GM10847 (cell line): ENCODE measurements around the gene MACROD2.

Source experiments
- POLR2A ChIP-seq: IDR thresholded peaks from 2 replicates; pipeline ENCODE4 v1.6.1; 2011; ENCODE audit not compliant: insufficient read length; ENCODE audit errors: extremely low read depth

Gene MACROD2

DNA sequence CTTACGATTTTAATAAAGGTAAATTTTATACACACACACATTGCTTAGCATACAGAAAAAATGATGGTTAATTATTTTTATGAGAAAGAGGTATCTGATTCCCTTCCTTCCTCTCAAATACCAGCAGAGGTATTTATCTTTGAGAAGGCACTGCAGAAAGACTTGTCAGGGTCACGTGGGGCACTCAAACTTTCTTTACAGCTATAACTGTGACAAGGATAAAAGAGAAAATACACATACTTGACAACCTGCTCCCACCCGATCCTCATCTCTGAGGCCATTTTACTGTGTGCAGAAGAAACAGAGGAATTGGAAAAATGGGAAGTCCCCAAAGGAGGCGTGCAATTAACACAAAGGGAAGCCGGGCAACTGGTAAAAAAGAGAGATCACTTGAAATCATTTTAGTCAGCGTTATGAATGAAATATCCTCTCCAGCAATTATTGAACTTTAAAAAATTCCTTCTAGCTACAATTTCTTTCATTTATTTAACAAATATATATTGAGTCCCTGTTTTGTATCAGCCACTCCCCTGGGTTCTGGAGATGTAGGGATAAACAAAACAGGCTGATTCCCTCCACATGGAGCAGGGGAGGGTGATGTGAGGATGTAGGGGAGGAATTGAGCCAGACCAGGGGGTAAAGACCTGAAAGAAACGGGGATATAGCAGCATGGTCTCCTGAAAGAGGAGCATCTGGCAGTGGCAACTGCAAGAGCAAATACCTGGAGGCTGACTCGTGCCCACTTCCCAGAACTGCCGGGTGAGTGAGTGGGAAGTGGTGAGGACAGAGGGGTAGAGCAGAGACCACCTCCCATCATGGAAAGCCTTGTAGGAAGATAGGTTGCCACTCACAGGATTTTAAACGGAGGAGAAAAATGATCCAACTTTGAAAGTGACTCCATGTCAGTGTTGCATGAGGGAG lies 2067.6 kb downstream of the MACROD2 start:
- TF ChIP-seq POLR2A: no peak

GRCh38 chr20:16063881-16064280 lies 2068.6 kb downstream of the MACROD2 start:
- TF ChIP-seq POLR2A: no peak

DNA sequence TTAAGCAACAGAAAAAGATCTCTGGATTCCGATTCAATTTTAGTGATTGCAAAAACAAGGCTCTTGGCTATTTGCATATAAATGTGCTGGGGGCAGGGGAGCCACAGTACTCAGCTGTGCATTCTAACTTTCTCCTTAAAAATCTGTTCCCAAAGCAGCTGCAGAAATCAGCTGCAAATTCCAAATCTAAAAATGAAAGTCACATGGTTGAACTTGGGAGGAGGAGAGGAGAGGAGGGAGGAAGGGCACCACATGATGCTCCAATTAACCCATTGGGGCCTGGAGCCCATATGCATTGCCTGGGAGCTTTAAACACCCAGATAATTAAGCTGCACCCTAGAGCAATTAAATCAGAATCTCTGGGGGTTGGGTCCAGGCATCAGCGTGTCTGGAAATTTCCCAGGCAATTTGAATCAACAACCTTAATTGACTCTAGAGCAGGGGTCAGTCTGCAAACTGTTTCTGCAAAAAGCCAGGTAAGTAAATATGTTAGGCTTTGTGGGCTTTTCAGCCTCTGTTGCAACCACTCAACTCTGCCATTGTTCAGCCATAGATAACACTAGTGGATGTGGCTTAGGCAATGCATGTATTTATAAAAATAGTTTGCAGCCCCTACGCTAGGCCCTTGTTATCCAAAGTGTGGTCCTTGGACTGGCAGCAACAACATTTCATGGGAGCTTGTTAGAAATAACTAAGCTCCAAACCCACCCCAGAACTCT lies 2069.8 kb downstream of the MACROD2 start:
- no peak for TF ChIP-seq POLR2A

DNA sequence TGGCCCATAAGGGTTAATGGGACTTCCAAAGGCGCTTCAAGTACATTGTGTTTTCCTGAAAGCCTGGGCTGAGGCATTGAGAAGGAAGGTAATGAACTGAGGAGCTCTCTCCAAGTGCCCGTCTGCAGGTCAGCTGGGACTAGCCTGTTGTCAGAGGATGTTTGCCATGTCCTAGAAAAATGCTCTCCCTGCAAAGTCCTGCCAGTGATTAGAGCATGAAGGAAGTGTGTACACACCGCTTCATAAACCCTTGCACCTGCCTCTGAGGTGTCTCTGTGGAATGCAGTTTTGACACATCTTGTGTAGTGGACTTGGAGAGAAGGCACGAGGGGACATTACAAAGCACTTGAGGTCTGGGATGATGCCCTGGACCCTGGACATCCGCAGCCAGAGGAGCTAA lies 2071.3 kb downstream of the MACROD2 start:
- TF ChIP-seq POLR2A: no peak

DNA sequence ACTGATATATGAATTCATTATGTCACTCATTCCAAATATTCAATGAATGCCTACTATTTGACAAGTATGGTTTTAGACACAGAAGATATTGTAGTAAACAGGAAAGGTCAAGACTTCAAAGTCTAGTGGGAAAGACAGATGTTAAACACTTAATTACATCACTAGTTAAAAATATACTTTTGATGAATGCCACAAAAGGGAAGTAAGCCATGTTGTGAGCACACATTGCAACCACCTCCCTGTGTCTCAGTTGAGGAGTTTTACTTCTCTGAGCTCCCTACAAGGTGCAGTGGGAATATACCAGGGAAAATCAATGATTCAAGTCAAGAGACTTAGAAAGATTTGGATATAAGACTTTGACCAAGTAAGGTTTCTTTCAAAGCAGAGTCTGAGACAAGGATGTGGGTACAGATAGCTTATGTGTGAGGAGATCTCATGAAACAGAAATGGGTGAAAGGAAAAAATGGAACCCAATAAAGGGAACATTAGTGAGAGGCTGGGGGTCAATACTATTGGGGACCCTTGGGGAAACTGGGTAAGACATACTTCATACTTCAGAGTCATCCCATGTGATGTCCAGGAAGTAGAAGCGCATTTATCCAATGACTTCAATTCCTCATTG lies 2074.2 kb downstream of the MACROD2 start:
- TF ChIP-seq POLR2A: no peak

GRCh38 chr20:16072220-16072619 lies 2076.9 kb downstream of the MACROD2 start:
- no peak for TF ChIP-seq POLR2A

DNA sequence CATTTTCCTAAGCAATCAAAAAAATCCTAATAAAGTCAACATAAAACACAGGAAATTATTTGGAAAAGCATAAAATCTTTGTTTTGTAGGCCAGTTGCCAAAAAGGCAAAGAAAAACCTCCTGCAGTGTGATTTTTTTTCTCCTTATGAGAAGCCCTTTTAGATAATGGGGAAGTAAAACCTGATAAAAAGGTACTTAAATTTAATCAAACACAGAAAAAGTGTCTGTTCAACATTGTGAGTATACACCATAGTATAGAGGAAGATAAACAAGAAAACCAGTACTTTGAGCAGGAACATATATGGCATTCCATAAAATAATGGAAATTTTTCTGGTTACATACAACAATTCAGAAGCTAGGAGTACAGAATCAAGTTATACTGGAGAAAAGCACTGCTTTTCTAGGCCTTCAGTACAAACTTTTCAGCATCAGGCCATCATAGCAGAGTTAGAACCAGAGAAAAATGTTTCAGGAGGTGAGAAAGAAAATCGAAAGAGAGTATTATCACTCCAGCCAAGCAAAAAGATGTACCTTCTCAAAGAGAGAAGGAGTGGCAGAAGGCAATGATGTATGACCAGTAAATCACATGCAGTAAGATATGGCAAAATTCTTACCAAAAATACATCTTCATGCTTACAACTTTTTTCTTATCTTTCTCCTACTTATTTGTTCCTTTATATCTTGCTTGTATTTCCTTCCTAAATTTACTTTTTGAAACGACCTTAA lies 2083.0 kb downstream of the MACROD2 start:
- no peak for TF ChIP-seq POLR2A

DNA sequence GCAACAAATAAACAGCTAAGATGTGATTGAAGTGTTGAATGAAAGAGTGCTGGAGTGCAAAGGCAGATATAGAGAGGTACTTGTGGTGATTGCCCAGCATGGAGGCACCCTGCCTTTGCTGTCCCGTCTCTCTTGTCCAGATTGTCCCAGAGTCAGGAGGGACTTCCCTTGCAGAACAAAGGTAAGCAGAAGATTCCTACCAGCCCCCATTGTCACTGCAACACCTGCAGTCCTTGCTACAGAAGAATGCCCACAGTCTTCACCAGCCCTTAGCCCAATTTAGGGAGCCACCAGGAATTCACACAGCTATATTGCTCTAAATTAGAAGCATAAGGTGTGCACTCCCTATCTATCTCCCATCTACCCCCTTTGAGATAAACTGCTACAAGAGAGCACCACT lies 2086.1 kb downstream of the MACROD2 start:
- no peak for TF ChIP-seq POLR2A

DNA sequence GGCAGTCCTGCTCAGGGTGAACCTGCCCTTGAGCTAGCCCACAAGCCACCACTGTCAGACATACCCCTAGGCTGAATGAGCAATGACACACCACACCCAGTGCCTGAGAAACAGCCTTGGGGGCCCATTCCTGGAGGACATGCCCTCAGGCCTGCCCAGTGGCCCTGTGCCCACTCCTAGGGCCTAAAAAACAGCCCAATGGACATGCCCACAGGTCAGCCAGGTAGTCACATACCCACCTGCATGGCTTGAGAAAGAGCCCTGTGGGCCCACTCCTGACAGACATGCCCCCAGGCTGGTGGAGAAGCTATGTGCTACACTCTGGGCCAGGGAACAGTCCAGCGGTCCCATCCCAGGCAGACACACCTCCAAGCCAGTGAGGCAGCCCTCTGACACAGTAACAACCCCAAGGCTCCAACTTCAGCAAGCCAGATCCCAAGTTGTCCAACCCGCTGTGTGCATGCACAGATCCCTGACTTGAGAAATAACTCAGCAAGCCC lies 2086.8 kb downstream of the MACROD2 start:
- TF ChIP-seq POLR2A: no peak

- TF ChIP-seq POLR2A: no peak
These were observed 2088.4 kb downstream of the MACROD2 start for GRCh38 chr20:16083639-16084280.

DNA sequence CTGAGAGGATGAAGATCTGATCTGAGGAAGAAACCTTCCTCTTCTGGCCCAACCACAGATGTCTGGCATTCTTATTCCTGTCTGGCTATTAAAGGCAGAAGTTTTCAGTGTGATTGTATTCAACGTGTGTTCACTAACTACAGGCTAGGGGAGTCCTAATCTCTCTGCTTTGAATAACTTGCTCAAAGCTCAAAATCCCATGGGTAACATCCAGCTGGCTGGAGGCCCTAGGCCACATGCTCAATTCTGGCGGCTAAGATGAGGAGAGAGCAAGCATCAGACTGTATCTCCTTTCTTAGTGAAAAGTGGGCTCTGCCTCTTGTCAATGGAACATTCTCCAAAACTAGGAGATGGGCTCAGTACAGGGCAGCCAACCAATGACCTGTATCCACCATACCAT lies 2099.9 kb downstream of the MACROD2 start:
- TF ChIP-seq POLR2A: no peak

DNA sequence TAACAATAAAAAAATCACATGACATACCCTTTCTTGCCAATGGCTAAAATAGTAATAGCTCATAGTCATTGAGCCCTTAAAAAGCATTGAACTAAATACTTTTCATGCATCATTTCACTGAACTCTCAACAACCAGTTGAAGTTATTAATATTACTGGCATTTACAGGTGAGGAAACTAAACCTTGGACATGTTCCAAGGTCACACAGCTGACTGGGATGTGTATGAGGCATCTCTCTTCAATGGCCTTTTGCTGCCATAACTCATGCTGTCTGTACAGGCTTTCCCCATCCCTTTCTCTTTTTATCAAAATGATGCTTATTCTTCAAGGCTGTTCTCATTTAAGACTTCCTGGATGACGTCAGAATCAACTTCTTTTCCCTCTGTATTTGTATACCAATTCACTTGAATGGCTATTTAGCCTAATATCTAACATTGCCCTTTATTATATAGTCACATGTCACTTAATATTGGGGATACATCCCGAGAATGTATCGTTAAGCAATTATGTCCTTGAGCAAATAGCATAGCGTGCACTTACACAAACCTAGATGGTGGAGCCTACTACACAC lies 2101.5 kb downstream of the MACROD2 start:
- no peak for TF ChIP-seq POLR2A

GRCh38 chr20:16097788-16098187 lies 2102.5 kb downstream of the MACROD2 start:
- no peak for TF ChIP-seq POLR2A
